HG03342 (cell line): ENCODE data around the gene OPN4.
"Not testable (repeated sequence)": the region's sequence is repeated elsewhere in the genome, so short reads cannot be mapped to it uniquely, and the experiment has no call there.

Experiments
- ATAC-seq: cut with Tn5 transposase; IDR thresholded peaks from one replicate; pipeline ENCODE4 v1.9.1; 2021; ENCODE audit warnings: mild to moderate bottlenecking, moderate library complexity; ENCODE audit not compliant: unreplicated experiment

OPN4 gene

GRCh38 chr10:86654411-86655172, at the start of gene OPN4:
Gene OPN4 (plus strand): TSS chr10:86654547. CDS start chr10:86654784, 237 bp downstream.
- no peak for ATAC-seq

GRCh38 chr10:86607674-86608073, 46.7 kb upstream of the OPN4 start:
- no peak for ATAC-seq

GRCh38 chr10:86609920-86610319, 44.4 kb upstream of the OPN4 start:
- no peak for ATAC-seq

- no peak for ATAC-seq
These were observed 43.0 kb upstream of the OPN4 start for GRCh38 chr10:86611386-86611785.

- ATAC-seq = no peak
These were observed 41.3 kb upstream of the OPN4 start for GRCh38 chr10:86613096-86613495.

- no peak for ATAC-seq
These were observed 40.4 kb upstream of the OPN4 start for GRCh38 chr10:86613905-86614304.

- no peak for ATAC-seq
These were observed 39.5 kb upstream of the OPN4 start for GRCh38 chr10:86614853-86615252.

- not testable (repeated sequence) for ATAC-seq
These were observed 37.1 kb upstream of the OPN4 start for GRCh38 chr10:86617278-86617677.

- no peak for ATAC-seq
These were observed 26.0 kb upstream of the OPN4 start for GRCh38 chr10:86628311-86628710.

- ATAC-seq = no peak
These were observed 24.3 kb upstream of the OPN4 start for GRCh38 chr10:86630079-86630478.

GRCh38 chr10:86632009-86632800, 22.1 kb upstream of the OPN4 start:
- ATAC-seq = no peak

- ATAC-seq = no peak
These were observed 21.4 kb upstream of the OPN4 start for GRCh38 chr10:86632951-86633350.

- ATAC-seq = no peak
These were observed 18.9 kb upstream of the OPN4 start for GRCh38 chr10:86635402-86635801.

- no peak for ATAC-seq
These were observed 18.0 kb upstream of the OPN4 start for GRCh38 chr10:86636311-86636710.

GRCh38 chr10:86642021-86642420, 12.3 kb upstream of the OPN4 start:
- ATAC-seq = no peak

GRCh38 chr10:86642499-86642898, 11.8 kb upstream of the OPN4 start:
- ATAC-seq = no peak

- no peak for ATAC-seq
These were observed 10.1 kb upstream of the OPN4 start for GRCh38 chr10:86644152-86644793.

- no peak for ATAC-seq
These were observed 9.4 kb upstream of the OPN4 start for GRCh38 chr10:86644794-86645445.

- ATAC-seq = not testable (repeated sequence)
These were observed 8.7 kb upstream of the OPN4 start for GRCh38 chr10:86645621-86646165.

GRCh38 chr10:86646532-86646931, 7.8 kb upstream of the OPN4 start:
- no peak for ATAC-seq

GRCh38 chr10:86646933-86647332, 7.4 kb upstream of the OPN4 start:
- ATAC-seq = no peak
